Spleen (tissue), 7 donors: ENCODE measurements around the gene SMIM27.

Source experiments
- POLR2A ChIP-seq, 3 donors: fragments of 450-650 bp; IDR thresholded peaks; one replicate each; pipeline ENCODE4 v1.5.1; 2017; ENCODE audit warnings: antibody characterized with exemption in 3 of 3, mild to moderate bottlenecking in 1 of 3
- TF ChIP-seq, protein P1 (sequence below), 11 experiments: fragments of 200-600 bp in 7 of 11; fragments of 450-650 bp in 4 of 11; sonication (generic) in 4 of 11; IDR thresholded peaks in 8 of 11; conservative IDR thresholded peaks in 3 of 11; 1 replicate in 7 of 11; 2 replicates in 4 of 11; pipeline versions ENCODE4 v1.4.0 to v1.8.0; 2016 to 2021; ENCODE audit warnings: antibody characterized with exemption in 11 of 11, inconsistent platforms in 4 of 11, mild to moderate bottlenecking in 1 of 11
- donor health status: DM: no; HTN: no; CAD: no; lungs with moderate emphysema.
- donor health status: DM: no; HTN: no; CAD: no.
- donor health status: DM: no; HTN: no; CAD: no.

DNA sequence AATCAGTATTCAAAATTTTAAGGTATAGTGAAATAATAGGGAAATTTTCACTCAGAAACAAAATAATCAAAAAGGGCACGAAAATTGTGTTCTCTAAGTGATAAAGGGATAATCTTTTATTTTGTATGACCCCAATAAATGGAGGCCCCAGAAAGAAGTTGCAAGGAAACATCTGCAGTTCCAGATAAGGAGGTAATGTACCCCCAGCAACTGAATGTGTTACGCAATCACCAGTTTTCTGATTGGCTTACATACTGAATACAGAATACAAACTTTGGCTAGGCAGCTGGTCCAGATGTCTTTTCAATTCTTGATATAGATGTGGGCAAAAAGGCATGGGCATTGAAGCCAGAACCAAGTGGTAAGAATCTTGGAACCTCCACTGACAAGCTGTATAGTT lies 2.0 kb downstream of the SMIM27 start:
- TF ChIP-seq POLR2A (IDR thresholded peaks at IDR 0.05) = no peak
- TF ChIP-seq, protein P1, sequence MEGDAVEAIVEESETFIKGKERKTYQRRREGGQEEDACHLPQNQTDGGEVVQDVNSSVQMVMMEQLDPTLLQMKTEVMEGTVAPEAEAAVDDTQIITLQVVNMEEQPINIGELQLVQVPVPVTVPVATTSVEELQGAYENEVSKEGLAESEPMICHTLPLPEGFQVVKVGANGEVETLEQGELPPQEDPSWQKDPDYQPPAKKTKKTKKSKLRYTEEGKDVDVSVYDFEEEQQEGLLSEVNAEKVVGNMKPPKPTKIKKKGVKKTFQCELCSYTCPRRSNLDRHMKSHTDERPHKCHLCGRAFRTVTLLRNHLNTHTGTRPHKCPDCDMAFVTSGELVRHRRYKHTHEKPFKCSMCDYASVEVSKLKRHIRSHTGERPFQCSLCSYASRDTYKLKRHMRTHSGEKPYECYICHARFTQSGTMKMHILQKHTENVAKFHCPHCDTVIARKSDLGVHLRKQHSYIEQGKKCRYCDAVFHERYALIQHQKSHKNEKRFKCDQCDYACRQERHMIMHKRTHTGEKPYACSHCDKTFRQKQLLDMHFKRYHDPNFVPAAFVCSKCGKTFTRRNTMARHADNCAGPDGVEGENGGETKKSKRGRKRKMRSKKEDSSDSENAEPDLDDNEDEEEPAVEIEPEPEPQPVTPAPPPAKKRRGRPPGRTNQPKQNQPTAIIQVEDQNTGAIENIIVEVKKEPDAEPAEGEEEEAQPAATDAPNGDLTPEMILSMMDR (IDR thresholded peaks at IDR 0.05 in 8 of 11, conservative IDR thresholded peaks at IDR 0.05 in 3 of 11) = no peak
